LNCaP clone FGC (cell line): Measurements from ENCODE around the gene ITIH5.
"Not testable (repeated sequence)": the region's sequence is repeated elsewhere in the genome, so short reads cannot be mapped to it uniquely, and the experiment has no call there.

ENCODE experiments used
- DNase-seq: peaks from one replicate; pipeline ENCODE4 v3.0.0-alpha.2; 2011; ENCODE audit warnings: low read depth
- H3K4me3 ChIP-seq: 2 replicates; pipeline ENCODE4 v1.5.1; 2011; ENCODE audit warnings: mild to moderate bottlenecking, low read depth, low read length, control low read depth
- TF ChIP-seq, protein P1 (sequence below): IDR thresholded peaks from 2 replicates; pipeline ENCODE4 v1.5.1; 2012; ENCODE audit warnings: mild to moderate bottlenecking; ENCODE audit not compliant: control insufficient read depth, insufficient read depth; ENCODE audit errors: extremely low read depth

ITIH5 gene

DNA sequence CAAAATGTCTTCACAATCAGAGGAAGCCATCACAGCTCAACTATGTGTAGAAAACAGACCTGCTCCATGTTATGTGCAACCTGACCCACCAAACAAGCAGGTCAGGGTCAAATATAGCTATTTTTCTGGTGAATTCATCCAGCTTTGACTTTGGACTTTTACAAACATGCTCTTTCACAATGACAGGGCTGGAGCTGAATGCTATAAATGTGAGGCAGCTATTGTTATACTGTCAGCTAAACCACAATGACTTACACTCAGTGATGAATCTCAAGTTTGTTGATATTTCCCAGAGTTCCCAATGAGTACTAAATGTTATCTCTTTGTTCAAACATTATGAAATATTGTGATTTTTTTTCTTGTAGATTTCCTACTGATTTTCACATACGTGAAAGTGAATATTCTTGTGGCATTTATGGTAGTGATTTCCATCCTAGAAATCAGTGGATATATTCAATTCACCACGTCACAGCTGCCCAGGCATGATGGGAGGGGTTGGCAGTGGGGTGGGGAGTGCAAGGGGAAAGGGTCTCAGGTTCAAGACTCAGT lies 33.9 kb upstream of the ITIH5 start:
- DNase-seq, result no peak
- no peak overlapping the region for H3K4me3 ChIP-seq
- TF ChIP-seq, protein P1, sequence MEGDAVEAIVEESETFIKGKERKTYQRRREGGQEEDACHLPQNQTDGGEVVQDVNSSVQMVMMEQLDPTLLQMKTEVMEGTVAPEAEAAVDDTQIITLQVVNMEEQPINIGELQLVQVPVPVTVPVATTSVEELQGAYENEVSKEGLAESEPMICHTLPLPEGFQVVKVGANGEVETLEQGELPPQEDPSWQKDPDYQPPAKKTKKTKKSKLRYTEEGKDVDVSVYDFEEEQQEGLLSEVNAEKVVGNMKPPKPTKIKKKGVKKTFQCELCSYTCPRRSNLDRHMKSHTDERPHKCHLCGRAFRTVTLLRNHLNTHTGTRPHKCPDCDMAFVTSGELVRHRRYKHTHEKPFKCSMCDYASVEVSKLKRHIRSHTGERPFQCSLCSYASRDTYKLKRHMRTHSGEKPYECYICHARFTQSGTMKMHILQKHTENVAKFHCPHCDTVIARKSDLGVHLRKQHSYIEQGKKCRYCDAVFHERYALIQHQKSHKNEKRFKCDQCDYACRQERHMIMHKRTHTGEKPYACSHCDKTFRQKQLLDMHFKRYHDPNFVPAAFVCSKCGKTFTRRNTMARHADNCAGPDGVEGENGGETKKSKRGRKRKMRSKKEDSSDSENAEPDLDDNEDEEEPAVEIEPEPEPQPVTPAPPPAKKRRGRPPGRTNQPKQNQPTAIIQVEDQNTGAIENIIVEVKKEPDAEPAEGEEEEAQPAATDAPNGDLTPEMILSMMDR, result no peak

GRCh38 chr10:7697426-7697825 lies 30.7 kb upstream of the ITIH5 start:
- DNase-seq, result no peak
- TF ChIP-seq, protein P1, result no peak
- H3K4me3 ChIP-seq, result no peak overlapping the region

GRCh38 chr10:7696545-7696944 lies 29.8 kb upstream of the ITIH5 start:
- TF ChIP-seq, protein P1, result no peak
- no peak overlapping the region for H3K4me3 ChIP-seq
- DNase-seq, result no peak

DNA sequence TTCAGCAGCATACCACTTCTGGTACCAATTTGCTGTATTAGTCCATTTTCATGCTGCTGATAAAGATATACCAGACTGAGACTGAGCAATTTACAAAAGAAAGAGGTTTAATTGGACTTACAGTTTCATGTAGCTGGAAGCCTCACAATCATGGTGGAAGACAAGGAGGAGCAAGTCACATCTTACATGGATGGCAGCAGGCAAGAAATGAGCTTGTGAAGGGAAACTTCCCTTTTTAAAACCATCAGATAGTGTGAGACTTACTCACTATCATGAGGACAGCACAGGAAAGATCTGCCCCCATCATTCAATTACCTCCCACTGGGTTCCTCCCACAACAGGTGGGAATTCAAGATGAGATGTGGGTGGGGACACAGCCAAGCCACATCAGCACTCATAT lies 26.4 kb upstream of the ITIH5 start:
- not testable (repeated sequence) for DNase-seq, H3K4me3 ChIP-seq

DNA sequence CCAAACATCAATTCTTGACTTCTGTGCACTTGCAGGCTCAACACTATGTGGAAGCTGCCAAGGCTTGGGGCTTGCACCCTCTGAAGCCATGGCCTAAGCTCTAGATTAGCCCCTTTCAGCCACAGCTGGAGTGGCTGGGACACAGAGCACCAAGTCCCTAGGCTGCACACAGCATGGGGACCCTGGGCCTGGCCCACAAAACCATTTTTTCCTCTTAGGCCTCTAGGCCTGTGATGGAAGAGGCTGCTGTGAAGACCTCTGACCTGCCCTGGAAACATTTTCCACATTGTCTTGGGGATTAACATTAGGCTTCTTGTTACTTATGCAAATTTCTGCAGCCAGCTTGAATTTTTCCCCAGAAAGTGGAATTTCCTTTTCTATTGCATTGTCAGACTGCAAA lies 25.6 kb upstream of the ITIH5 start:
- not testable (repeated sequence) for H3K4me3 ChIP-seq, DNase-seq

GRCh38 chr10:7690885-7691597 lies 24.3 kb upstream of the ITIH5 start:
- H3K4me3 ChIP-seq, DNase-seq: not testable (repeated sequence)

DNA sequence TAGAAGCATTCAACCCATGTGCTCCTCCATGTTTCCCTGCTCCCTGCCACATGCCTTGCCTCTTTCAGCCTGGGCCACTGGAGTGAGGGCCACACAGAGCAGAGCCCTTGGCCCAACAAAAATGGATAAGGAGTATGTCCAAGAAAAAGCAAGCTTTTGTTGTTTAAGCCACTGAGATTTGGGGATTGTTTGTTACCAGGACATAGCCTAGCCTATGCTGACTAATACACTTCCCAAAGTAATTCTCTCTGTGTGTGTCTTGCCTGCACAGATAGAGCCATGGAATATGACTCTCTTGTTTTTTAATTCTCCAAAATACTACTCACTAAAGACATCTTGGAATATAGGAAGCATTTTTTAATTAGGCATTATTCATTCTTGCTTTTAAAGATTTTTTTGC lies 22.8 kb upstream of the ITIH5 start:
- TF ChIP-seq, protein P1, result no peak
- no peak overlapping the region for H3K4me3 ChIP-seq
- DNase-seq, result no peak

DNA sequence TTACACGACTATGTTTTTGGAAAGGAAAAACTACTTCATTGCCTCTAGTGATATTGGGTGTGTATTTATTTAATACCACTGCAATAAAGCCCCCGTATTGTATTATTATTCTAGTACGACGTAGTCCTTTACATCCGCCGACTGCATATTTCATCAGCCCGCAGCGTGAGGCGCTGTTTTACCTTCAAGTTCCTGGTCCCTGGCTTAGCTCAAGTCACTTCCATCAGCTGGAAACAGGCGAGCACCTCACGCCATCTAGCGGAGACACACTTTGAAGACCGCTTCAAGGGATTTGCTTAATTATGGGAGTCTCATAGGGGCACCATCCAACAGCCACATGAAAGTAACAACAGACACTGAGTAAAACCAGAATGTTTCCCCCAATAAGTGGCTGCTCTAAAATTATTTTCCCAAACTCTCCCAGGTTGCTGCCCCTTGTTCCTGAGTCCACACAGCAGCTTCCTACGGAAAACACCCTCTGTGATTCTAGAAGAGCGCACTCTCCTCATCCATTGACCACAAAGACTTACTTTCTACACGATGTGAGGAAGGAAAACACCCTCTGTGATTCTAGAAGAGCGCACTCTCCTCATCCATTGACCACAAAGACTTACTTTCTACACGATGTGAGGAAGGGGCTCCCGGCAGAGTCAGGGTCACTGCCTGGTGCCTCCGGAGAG lies 20.6 kb upstream of the ITIH5 start:
- DNase-seq, result peak; percentile 85
- no peak overlapping the region for H3K4me3 ChIP-seq

More for the DNA sequence above, 20.6 kb upstream of the ITIH5 start:
- TF ChIP-seq, protein P1, result peak; percentile 100
